SU-DHL-6 (cell line): ENCODE results near the gene RNF182.

Experiments
- H2AFZ ChIP-seq: fragments of 200-600 bp; sonication (generic); 2 replicates; pipeline ENCODE4 v1.6.1; 2014; ENCODE audit warnings: low read depth, mild to moderate bottlenecking, moderate library complexity, mixed read lengths, antibody characterized with exemption, low read length; ENCODE audit not compliant: severe bottlenecking
- H3F3A ChIP-seq: fragments of 200-600 bp; shearing (Covaris generic); 2 replicates; pipeline ENCODE4 v1.6.0; 2016; ENCODE audit warnings: antibody characterized with exemption, mild to moderate bottlenecking; ENCODE audit not compliant: insufficient read depth
- H3K27ac ChIP-seq: fragments of 200-600 bp; sonication (generic); 2 replicates; pipeline ENCODE4 v1.5.1; 2016; ENCODE audit warnings: low read depth, mild to moderate bottlenecking, low read length, moderate library complexity, mixed read lengths
- H3K27me3 ChIP-seq: fragments of 200-600 bp; sonication (generic), shearing (Covaris generic); 2 replicates; pipeline ENCODE4 v1.6.0; 2014; ENCODE audit warnings: mild to moderate bottlenecking, low read length
- H3K36me3 ChIP-seq: fragments of 200-600 bp; sonication (generic); 2 replicates; pipeline ENCODE4 v1.6.1; 2014; ENCODE audit warnings: mild to moderate bottlenecking, low read length, mixed read lengths
- H3K4me2 ChIP-seq: fragments of 300-600, 200-600 bp; shearing (Covaris generic), sonication (generic); 2 replicates; pipeline ENCODE4 v1.6.0; 2014; ENCODE audit warnings: low read length, low read depth, mild to moderate bottlenecking; ENCODE audit not compliant: poor library complexity, severe bottlenecking
- H3K4me3 ChIP-seq: fragments of 200-600 bp; sonication (generic); 2 replicates; pipeline ENCODE4 v1.5.1; 2014; ENCODE audit warnings: antibody characterized with exemption, low read length, mild to moderate bottlenecking, mixed read lengths; ENCODE audit not compliant: insufficient read depth, poor library complexity, severe bottlenecking
- H3K79me2 ChIP-seq: fragments of 200-600 bp; sonication (generic); 2 replicates; pipeline ENCODE4 v1.6.1; 2014; ENCODE audit warnings: mild to moderate bottlenecking, low read length, moderate library complexity; ENCODE audit not compliant: insufficient read depth
- H3K9ac ChIP-seq: fragments of 200-600 bp; sonication (generic); 2 replicates; pipeline ENCODE4 v1.7.0; 2014; ENCODE audit warnings: mild to moderate bottlenecking, low read length
- H3K9me2 ChIP-seq: fragments of 200-600 bp; sonication (generic); replicated peaks from 2 replicates; pipeline ENCODE4 v1.6.1; 2014; ENCODE audit warnings: low read length; ENCODE audit not compliant: insufficient read depth
- H3K9me3 ChIP-seq: fragments of 200-600 bp; sonication (generic); 2 replicates; pipeline ENCODE4 v1.6.1; 2014; ENCODE audit warnings: low read length, mixed read lengths; ENCODE audit not compliant: insufficient read depth
- H4K20me1 ChIP-seq: fragments of 200-600 bp; sonication (generic); 2 replicates; pipeline ENCODE4 v1.6.1; 2014; ENCODE audit warnings: low read depth, mild to moderate bottlenecking, antibody characterized with exemption, low read length, moderate library complexity, mixed read lengths
- CTCF ChIP-seq: fragments of 200-600 bp; sonication (generic); IDR thresholded peaks from one replicate; pipeline ENCODE4 v1.5.1; 2017; ENCODE audit warnings: antibody characterized with exemption, mild to moderate bottlenecking, low read length, moderate library complexity; ENCODE audit not compliant: insufficient read depth, poor library complexity, severe bottlenecking
- EZH2phosphoT487 ChIP-seq: fragments of 200-600 bp; sonication (generic), shearing (Covaris generic); conservative IDR thresholded peaks from 2 replicates; pipeline ENCODE4 v1.6.1; 2018; ENCODE audit warnings: mild to moderate bottlenecking, antibody characterized with exemption, low read length, moderate library complexity, mixed read lengths

RNF182 gene

GRCh38 chr6:13929196-13929595, 4.4 kb downstream of the RNF182 start:
- H3K27ac ChIP-seq: no peak overlapping the region
- no peaks in the 10 kb centered on the region for H3K9me3 ChIP-seq
- H3K36me3 ChIP-seq: no peaks in the 10 kb centered on the region
- no peak overlapping the region for H3K4me2 ChIP-seq
- H2AFZ ChIP-seq: no peak overlapping the region
- H3K9me2 ChIP-seq: no peaks in the 10 kb centered on the region
- H3F3A ChIP-seq: no peaks in the 10 kb centered on the region
- no peaks in the 10 kb centered on the region for H4K20me1 ChIP-seq
- H3K4me3 ChIP-seq: no peak overlapping the region
- H3K9ac ChIP-seq: no peak overlapping the region
- TF ChIP-seq CTCF (no peak), EZH2phosphoT487 (no peak)
- no peaks in the 10 kb centered on the region for H3K79me2 ChIP-seq
- 0 out of 2 replicates have a peak, but pooled peaks cover under 1% of the 10 kb centered on the region for H3K27me3 ChIP-seq

DNA sequence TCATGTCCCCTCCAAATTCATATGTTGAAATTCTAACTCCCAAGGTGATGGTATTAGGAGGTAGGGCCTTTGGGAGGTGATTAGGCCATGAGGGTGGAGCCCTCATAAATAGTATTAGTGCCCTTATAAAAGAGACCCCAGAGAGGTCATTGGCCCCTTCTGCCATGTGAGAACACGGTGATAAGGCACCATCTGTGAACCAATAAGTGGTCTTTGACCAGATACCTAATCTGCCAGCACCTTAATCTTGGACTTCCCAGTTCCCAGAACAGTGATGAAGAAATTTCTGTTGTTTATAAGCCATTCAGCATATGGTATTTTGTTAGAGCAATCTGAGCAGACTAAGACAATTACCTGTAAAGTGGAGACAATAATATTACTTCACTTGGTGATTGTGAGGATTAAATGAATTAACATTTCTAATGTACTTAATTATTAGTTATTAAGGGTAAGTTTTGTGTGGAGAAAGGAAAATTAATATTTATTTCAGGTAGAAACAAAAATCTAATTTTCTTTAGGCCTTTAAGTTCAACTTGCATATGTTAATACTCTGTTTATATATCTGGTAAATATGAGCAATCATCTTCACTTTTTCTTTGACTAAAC, 7.1 kb downstream of the RNF182 start:
- Histone ChIP-seq H3K27ac (no peak overlapping the region), H3K27me3 (no peaks in the 10 kb centered on the region), H3K4me2 (no peak overlapping the region), H3F3A (no peaks in the 10 kb centered on the region), H3K9me3 (no peaks in the 10 kb centered on the region), H3K9ac (no peak overlapping the region), H2AFZ (no peak overlapping the region), H3K36me3 (no peaks in the 10 kb centered on the region), H3K9me2 (no peaks in the 10 kb centered on the region), H3K4me3 (no peak overlapping the region), H4K20me1 (no peaks in the 10 kb centered on the region), H3K79me2 (no peaks in the 10 kb centered on the region)
- no peak for TF ChIP-seq CTCF
- TF ChIP-seq EZH2phosphoT487: no peak

GRCh38 chr6:13932785-13933184, 8.0 kb downstream of the RNF182 start:
- H3K4me2 ChIP-seq: no peak overlapping the region
- H4K20me1 ChIP-seq: no peaks in the 10 kb centered on the region
- no peaks in the 10 kb centered on the region for H3F3A ChIP-seq
- H2AFZ ChIP-seq: no peak overlapping the region
- no peaks in the 10 kb centered on the region for H3K36me3 ChIP-seq
- TF ChIP-seq CTCF: no peak
- no peak for TF ChIP-seq EZH2phosphoT487
- H3K79me2 ChIP-seq: no peaks in the 10 kb centered on the region
- no peak overlapping the region for H3K4me3 ChIP-seq
- no peak overlapping the region for H3K9ac ChIP-seq
- H3K9me2 ChIP-seq: no peaks in the 10 kb centered on the region
- H3K27ac ChIP-seq: no peak overlapping the region
- no peaks in the 10 kb centered on the region for H3K9me3 ChIP-seq
- no peaks in the 10 kb centered on the region for H3K27me3 ChIP-seq
